T1000 (cell line): ENCODE results near the gene LSM5.

Source experiments
- DNase-seq: peaks from one replicate; lab custom pipeline; 2025; ENCODE audit warnings: mixed read lengths; lab: John Stamatoyannopoulos, UW

LSM5 gene

DNA sequence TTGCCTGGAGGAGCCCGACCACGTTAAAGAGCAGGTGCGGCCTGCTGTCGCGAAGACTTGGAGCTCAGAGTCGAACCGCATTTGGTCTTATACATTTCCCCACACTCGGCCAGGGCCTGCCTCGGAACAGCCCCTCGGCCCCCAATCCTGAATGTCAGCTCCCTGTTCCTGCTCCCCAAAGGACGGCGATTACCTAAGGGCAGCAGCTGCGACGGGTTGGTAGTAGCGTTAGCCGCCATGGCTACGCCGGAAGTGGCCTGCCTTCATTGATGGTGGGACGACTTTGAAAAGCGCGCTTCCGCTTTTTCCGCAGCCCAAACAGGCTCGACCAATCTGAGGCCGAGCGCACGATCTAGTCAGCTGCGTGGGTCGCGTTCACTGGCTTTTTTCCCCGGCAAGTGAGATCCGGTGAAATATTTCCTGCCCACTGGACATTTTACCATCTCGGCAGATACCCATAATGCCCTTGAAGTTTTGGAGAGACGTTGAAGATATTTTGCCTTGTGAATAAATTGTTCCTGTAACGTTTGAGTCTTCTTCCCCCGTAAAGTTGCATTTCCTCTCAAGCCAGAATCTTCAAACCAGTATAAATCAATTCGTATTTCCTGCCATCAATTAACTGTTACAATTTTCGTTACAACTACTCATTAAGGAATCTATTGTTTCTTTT is at the start of gene LSM5:
Gene LSM5, minus strand, starts transcription at position 254 of the 670 bp plus-strand sequence. Its CDS starts 15 bp downstream, at position 239.
- peak; percentile 76 for DNase-seq

DNA sequence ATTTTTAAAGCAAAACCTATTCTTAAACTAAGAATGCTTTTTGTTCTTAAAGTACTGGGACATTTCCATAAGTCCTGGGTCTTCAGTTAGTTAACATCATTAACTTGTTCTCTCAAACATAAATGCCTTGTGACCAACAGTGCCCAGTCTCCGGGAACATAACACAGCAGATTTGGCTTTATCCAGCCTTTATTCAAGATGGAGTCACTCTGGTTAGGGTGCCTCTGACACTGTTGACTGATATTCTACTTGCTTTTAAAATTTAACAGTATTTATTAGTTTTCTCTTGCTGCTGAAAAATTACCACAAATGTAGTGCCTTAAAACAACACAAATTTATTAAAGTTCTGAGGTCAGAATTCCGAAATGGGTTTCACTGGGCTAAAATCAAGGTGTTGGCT is 49.2 kb upstream of the LSM5 start:
- DNase-seq = no peak

DNA sequence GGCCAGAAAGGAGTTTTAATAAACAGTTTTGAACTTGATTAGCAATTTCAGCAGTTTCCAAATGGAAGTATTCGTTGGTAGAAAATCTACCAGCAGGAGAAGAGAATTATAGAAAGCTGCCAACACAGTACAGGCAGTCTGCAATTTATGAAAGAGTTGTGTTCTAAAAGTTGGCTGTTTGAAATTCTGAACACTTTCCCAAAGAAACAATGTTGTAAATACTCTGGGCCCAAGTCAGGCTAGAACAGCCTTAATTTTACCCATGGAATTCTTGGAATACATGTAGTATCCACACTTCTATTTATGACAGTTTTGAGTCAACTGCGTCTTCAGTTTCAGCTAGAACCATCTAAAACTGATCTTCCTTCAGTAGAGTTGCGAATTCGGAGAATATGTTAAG is 47.6 kb upstream of the LSM5 start:
- no peak for DNase-seq

DNA sequence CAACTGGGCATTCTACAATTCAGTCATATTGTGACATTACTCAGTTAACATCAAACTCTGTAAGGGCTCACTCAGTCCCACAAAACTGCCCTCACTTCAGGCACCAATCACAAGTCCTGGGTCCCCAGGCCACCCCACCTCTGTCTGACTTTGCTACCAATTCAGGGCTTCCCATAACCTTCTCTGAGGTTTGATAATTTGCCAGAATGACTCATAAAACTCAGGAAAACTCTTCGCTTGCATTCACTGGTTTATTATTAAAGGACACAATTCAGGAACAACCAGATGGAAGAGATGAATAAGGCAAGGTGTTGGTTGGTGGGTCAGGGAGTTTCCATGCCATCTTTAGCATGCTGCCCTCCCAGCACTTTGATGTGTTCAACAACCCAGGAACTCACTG is 46.4 kb upstream of the LSM5 start:
- DNase-seq = no peak

DNA sequence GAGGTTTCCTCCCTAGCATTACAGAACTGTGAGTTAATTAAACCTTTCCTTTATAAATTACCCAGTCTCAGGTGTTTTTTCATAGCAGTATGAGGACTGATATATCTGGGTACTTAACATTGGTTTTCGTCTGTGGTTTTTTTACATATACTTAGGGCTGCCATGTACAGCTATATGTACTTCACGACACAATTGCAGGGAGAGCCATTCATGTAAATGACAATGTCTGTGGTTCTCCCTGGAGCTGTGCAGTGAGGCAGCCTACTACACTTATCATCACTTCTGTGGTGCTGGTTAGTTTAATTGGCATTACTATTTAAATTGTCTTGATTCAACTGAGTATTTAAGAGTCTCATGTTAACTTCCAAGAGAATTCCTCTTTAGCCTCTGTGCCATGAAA is 45.8 kb upstream of the LSM5 start:
- no peak for DNase-seq

DNA sequence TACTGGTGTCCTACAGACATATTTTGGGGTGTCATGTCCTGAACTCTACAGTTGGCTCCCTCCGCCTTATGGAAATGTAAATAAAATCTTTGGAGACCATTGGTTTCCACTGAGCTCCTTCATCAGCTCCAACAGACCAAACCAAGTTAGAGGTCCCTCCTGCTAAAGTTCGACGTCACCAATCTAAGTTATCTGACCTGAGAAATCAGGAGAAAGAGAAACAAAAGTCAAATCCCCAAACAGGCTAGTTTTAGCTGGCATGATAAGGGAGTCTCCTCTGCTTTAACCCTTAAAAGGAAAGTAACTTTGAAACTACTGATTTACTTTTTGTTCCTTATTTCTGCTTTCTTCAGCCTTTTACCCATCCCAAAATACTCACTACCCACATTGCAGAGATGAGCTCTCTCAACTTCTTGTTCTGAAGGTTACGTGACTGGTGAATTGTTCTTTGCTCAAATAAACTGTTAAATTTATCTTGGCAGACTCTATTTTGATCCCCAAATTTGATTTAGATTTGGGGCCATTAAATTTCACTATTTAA is 45.1 kb upstream of the LSM5 start:
- no peak for DNase-seq

DNA sequence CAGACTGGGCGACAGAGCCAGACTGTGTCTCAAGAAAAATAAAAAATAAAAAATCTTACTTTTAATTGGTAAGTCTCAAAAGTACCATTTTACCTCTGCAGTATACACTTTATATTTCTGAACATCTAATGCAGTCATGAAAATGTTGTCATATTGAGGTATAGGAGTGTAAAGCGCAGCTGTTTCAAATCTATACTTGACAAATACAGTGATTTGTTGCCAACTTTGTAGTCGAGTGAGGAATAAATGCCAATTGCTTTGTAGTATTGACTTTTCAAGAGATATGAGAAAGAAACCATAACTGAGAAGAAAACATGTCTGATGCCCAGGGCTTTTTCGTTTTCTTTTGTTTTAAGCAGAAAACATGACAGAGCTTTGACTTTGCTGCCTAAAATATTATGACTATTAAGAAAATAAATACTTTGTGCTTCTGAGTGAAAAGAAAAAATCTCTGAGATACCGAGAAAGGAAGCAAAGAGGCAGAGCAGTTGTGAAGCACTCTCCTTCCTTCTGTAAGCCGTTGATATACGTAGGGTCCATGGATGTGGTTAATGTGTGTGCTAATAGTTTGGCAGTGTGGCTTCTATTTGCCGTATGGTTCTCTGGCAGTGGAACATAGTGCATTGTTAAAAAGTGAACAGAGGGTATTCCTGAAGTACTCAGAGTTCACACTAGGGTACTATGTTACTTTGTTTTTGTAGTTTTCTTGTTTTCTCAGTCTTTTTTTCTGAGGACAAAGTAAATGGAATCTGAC is 43.3 kb upstream of the LSM5 start:
- DNase-seq = no peak

DNA sequence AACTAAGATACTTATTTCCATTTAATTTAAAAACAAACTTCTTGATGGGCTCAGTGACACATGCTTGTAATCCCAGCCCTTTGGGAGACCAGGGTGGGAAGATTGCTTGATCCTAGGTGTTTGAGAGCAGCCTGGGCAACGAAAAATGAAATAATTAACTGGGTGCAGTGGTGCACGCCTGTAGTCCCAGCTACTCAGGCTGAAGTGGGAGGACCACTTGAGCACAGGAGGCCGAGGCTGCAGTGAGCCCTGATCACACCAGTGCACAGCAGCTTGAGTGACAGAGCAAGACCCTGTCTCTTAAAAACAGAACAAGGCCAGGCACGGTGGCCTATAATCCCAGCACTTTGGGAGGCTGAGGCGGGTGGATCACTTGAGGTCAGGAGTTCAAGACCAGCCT is 42.5 kb upstream of the LSM5 start:
- DNase-seq = no peak

DNA sequence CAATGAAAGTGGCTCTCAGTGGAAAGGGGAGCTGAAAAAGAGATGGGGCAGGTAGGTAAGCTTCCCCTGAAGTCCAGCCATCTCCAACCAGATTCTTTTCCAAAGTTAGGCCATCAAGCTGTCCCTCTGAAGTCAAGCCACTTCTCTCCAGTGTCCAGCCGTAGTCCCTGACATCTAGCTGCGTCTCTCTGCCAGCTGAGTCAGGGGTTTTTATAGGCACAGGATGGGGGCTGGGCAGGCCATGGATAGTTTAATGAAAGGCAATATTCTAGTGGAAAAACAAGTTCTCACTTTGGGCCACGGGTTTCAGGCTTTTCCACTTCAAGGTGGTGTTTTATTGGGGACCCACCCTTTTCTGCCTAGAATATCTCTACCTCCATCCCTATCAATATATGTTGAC is 41.9 kb upstream of the LSM5 start:
- DNase-seq = no peak

DNA sequence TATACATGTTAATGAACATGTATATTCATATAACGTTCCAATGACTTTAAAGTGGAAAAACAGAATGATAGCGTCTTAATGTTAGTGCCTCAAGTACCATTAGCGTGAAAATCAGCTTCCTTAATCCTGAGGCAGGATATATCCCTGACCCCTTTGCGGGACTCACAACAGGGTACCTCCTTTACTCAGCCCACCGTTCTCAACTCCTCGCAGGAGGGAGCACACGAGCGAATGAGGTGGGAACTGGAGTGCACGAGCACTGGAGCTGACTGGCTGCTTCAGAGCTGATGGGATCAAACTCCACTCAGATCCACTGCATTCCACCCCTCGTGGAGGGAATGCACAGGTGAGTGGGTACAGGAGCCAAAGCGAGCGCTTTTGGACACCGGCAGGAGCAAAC is 41.2 kb upstream of the LSM5 start:
- no peak for DNase-seq

DNA sequence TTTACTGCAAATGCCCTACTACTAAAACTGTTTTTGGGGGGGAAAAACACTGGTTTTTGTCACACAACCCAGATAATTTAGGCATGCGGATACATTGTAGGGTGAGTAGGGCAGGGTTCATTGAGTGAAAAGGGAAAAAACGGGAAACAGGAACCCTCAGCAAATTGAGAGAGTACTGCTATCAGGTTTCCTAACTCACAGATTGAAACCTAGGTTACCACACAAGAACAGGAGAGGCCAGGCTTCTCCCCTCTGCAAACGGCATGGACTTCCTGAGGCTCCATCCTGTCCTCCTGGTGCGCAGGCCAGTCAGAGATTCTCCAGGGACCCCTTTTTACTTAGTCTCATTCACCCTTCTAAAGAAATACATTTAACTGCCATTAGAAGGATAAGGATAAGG is 35.7 kb upstream of the LSM5 start:
- no peak for DNase-seq

DNA sequence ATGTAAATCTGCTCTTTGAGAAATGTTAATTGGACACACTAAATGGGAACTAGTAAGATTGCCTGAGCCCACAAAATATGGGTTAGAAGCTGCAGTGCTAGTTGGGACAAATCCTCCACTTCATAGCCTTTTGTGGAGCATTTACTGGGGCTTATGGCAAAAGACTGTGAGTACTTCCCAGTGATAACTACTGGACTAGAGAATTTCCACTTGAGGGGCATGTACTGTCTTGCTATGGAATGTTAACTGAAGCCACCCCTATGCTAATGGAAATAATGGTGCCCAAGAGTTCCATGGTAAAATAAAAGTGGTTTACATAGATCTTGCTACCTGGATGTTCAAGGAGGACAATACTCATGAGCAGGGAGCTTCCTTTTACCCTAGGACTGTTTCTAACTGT is 34.5 kb upstream of the LSM5 start:
- DNase-seq = no peak

DNA sequence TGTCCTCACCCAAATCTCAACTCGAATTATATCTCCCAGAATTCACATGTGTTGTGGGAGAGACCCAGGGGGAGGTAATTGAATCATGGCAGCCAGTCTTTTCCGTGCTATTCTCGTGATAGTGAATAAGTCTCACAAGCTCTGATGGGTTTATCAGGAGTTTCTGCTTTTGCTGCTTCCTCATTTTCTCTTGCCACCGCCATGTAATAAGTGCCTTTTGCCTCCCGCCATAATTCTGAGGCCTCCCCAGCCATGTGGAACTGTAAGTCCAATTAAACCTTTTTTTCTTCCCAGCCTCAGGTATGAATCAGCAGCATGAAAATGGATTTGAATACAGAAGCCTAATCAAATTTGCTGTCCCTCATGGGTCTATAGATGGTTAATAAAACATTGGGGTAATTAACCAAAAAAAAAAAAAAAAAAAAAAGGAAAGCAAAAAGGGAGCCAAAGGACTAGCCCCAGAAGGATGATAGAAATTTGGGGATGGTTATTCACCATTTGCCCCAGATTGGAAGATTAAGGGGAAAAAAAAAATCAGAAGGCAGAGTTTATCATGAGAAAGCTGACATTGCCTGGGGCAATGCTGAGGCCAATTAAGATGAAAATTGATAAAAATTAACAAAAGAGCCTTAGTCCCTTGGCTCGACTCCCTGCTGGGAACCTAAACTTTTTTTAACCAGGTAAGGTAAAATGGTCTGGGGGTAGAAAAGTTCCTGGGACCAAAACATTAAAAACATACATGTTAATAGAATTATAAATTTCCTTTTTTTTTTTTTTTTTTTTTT is 32.8 kb upstream of the LSM5 start:
- no peak for DNase-seq

DNA sequence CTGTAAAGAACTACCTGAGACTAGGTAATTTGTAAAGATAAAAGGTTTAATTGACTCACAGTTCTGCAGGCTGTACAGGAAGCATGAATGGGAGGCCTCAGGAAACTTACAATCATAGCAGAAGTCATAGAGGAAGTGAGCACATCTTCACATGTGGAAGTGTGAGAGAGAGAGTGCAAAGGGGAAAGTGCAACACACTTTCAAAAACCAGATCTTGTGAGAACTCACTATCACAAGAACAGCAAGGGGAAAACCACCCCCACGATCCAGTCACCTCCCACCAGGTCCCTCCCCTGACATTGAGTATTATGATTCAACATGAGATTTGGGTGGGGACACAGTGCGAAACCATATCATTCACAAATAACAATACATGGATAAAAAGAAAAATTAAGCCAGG is 29.6 kb upstream of the LSM5 start:
- DNase-seq = no peak

DNA sequence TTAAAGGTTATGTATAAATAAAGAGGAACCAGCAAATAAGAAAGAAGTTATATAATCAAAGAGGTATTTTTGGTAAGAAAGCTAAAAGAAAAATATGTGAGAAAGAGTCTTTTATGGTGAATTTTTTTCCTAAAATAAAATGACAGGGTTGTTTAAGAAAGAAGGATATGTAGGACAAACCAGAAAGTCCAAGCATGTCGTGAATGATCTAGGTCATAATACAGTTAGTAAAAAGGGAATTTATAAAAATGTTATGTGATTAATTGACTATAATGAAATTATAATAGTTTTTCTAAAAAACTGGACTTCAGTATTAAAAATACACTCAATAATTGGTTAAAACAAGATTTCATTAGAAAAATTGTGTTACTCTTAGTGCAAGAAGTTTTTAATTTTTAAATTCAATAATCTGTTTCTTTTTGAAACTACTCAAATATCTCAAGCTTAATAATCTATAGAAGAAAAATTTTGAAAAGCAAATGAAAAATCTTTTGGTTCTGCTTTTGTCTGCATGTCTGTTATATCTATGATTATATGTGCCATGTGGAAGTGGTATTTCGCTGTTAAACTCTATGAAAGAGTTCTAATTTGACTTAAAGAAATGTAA is 28.5 kb upstream of the LSM5 start:
- DNase-seq = no peak

DNA sequence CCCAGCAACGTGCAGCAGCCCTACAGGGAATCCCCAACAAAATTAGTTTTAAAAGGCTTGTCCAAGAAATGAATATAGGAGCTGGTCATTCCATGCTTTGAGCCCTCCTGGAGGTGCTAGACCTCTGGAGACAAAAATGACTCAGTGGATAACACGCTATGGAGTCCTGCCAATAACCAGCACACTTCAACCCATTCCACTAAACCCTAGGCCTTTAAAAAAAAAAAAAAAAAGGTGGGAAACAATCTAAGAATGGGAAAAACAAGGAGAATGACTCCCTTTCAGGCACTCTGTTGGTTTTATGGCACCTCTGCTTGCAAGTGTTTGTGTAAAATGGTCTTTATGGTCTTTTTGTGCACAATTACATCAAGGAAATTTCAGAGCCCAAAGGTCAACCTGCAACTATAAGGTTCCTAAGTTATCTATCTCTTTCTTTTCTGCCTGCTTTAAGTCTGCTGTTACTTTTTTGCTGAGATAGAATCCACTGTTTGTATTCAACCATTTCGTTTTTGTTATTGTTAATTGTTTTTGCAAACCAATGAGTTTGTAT is 26.4 kb upstream of the LSM5 start:
- peak; percentile 8 for DNase-seq

DNA sequence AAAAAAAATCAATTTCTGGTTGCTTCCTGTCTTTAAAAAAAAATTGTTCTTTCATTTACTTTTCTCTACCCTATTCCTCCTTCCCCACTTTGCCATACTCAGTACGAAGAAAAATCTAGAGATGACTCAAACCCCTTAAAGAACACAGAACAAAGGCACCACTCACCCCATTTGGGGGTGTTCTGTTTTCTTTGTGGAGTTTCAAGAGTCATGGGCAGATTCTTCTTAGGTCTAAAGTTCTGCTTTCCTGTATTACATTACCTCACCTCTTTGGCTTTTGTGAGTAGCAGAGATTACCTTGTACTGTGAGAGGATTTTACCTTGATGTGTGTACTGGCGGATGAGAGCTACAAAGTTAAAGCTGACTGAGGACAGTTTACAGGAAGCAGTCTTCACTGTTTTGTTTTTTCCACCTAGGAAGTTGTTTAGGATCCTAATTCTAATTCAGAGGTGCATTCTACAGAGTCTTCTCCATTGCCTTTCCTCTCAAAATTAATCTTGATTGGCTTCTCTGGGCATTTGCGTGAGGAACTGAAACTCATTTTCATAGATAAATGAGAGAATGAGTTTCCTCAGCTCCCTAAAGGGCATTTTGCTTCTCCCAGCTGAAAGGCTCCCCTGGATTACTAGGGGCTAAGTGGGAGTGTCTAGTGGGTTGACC is 25.8 kb upstream of the LSM5 start:
- no peak for DNase-seq

DNA sequence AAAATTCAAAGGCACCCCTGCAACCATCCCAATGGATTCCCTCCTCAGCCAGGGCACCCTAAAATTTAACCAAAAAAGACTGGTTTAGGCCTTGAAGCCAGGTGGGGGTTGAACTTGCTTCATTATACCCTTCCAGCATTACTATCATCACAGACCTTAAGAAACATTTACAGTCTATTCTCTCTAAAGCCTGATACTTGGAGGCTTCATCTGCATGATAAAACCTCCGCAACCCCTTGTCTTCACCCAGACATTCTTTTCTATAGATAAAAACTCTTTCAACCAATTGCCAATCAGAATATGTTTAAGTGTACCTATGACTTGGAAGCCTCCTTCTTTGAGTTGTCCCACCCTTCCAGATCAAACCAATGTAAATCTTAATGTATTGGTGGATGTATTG is 23.0 kb upstream of the LSM5 start:
- no peak for DNase-seq

DNA sequence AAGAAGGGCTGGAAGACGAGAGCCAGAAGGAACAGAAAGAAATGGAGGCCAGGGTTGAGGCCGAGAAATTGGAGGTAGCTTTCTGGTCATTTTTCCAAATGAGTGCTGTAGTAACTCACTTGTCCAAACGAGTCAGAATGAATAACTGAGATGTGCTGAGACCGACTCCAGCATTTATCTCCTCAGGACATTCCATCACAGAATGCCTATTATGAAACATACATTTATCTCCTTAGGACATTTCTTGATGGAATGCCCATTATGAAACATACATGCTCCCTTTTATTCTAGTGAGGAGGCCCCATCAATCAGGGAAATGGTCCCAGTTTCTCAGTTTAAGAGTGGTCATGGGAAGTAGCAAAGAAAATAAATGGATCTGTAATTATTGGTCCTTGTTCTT is 21.6 kb upstream of the LSM5 start:
- no peak for DNase-seq

DNA sequence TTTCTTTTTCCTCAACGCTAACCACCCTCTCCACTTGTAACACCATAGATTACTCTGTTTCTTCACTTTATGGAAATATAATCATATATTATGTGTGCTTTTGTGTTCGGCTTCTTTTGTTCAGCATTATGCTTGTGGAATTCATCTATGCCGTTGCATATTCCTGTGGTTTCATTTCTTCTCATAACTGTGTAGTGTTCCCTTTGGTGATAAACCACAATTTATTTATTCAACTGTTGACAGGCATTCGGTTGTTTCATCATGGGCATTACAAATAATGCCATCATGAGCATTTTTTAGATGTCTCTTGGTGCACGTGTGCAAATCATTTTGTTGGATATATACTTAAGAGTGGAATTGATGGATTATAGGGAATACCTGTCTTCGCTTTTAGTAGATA is 17.2 kb upstream of the LSM5 start:
- DNase-seq = no peak

DNA sequence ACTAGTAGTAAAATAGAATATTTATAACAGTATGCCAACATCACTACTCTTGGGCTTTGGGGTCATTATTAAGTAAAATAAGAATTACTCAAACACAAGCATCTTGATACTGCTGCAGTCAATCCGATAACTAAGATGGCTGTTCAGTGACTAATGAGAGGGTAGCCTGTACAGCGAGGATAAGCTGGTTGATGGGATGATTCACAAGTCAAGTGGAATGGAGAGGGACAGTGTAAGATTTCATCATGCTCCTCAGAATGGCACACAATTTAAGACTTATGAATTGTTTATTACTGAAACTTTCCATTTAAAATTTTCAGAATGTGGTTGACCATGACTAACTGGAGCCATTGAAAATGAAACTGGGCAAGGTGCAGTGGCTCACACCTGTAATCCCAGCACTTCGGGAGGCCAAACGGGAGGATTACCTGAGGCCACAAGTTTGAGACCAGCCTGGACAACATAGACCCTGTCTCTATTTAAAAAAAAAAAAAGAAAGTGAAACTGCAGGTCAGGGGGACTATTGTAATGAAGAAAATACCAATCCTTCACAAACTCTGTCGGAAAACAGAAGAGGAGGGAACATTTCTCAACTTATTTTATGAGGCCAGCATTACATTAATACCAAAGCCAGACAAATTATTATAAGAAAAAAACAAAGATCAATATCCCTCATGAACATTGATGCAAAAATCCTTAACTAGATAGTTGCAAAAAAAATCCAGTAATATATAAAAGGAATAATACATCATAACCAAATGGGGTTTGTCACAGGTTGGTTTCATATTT is 16.3 kb upstream of the LSM5 start:
- no peak for DNase-seq
